ENCODE measurements around the gene BCL2.

DNA sequence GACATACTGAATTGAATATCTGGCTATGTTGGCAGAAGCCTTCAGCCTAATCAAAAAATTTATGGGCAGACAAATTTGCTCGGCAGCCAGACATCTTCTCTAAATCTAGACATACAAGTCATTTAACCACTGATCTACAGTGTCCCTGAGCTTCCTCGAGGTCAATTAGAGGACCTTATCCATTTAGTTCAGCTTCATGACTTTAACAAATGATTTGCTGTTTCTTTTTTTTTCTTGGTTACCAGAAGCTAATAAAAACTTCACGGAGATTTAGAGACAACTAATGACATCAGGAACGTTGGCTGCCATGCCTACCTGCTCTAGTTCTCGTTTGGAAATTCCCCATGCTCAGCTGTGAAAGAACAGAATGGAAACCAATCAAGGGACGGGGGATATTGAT is 223.8 kb downstream of the BCL2 start:
- TF ChIP-seq CTCF (IDR thresholded peaks at IDR 0.05): no peak
- no peak for TF ChIP-seq POLR2AphosphoS5 (IDR thresholded peaks at IDR 0.05)
